ENCODE measurements around the gene ATG10. TPM values are rescaled to one million over a fixed set of nuclear protein-coding genes. Genes with fewer than 3 reads are reported as not detected.

Gene ATG10
- total RNA-seq, 1 donor: 6.5 TPM

DNA sequence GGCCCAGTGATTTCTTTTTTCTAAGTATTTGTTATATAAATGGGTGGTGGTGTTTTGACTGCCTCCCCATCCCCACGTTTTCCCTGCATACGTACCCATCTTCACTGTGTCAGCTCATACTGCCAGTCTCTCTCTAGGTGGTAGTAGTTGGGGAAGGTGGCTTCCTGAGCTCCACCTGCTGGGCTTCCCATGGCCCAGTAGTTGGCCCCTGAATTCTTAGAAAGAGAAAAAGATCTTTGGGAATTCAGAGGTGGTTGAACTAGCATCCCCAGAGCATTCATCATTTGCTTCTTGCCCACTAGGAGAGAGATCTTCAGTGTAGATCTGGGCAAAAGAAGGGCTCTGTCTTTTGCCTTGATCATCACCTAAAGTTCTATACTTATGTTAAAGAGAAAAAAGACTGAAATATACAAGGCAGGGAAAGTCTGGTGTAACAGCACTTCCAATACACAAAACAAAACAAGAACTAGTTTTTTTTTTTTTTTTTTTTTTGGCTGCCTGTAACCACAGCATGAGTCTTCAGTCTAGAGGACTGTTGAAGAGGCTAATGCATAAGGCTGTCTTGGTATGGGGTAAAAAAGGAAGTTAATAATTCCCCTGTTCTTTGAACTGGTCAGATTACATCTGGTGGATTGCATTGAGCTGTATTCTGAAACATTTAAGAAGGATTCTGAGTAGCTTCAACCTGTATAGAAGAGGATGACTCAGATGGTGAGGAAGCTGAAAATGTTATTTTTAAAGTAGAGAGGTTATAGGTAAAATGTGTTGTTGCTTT lies 128.7 kb downstream of the ATG10 start:
- peak; percentile 18 for DNase-seq (ENCODE audit: insufficient read length, low spot score, missing footprints)
- Histone ChIP-seq H3K4me2 (ENCODE audit: insufficient read depth, low read length) (no peak overlapping the region), H3K4me3 (ENCODE audit: insufficient read depth, low read length) (no peak overlapping the region), H4K20me1 (ENCODE audit: insufficient read depth, low read length) (no peaks in the 10 kb centered on the region), H3K79me2 (ENCODE audit: insufficient read depth, low read length) (no peaks in the 10 kb centered on the region), H3K27ac (ENCODE audit: low read depth, low read length) (no peak overlapping the region), H2AFZ (ENCODE audit: low read length) (no peak overlapping the region), H3K36me3 (ENCODE audit: insufficient read depth, low read length) (no peaks in the 10 kb centered on the region), H3K4me1 (ENCODE audit: insufficient read depth, low read length) (no peaks in the 10 kb centered on the region), H3K9me3 (ENCODE audit: low read depth, low read length) (no peaks in the 10 kb centered on the region), H3K27me3 (ENCODE audit: insufficient read depth, low read length) (no peaks in the 10 kb centered on the region)
- TF ChIP-seq, protein P1, sequence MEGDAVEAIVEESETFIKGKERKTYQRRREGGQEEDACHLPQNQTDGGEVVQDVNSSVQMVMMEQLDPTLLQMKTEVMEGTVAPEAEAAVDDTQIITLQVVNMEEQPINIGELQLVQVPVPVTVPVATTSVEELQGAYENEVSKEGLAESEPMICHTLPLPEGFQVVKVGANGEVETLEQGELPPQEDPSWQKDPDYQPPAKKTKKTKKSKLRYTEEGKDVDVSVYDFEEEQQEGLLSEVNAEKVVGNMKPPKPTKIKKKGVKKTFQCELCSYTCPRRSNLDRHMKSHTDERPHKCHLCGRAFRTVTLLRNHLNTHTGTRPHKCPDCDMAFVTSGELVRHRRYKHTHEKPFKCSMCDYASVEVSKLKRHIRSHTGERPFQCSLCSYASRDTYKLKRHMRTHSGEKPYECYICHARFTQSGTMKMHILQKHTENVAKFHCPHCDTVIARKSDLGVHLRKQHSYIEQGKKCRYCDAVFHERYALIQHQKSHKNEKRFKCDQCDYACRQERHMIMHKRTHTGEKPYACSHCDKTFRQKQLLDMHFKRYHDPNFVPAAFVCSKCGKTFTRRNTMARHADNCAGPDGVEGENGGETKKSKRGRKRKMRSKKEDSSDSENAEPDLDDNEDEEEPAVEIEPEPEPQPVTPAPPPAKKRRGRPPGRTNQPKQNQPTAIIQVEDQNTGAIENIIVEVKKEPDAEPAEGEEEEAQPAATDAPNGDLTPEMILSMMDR (IDR thresholded peaks at IDR 0.05; ENCODE audit: extremely low read depth, low read depth, low read length): no peak

DNA sequence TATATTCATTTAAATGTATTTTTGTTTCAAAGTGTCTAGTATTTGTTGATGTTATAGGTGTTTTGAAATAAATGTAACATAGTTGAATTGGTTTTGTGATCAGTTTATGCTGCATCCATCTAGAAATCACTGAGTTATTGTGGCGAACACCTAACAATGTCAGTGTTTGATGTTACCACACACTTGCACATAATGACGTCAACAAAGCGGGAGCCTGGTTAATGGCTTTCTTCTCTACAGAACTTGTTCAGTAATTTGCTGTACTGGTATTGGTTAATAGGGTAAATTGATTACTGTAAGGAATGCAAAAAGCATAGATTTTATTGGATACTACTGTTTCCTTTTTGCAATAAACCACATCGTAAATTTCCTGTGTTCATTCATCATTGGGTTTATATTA lies 133.0 kb downstream of the ATG10 start:
- H3K79me2 ChIP-seq (ENCODE audit: insufficient read depth, low read length): no peaks in the 10 kb centered on the region
- no peak overlapping the region for H3K27ac ChIP-seq (ENCODE audit: low read depth, low read length)
- DNase-seq (ENCODE audit: insufficient read length, low spot score, missing footprints): no peak
- TF ChIP-seq, protein P1 (IDR thresholded peaks at IDR 0.05; ENCODE audit: extremely low read depth, low read depth, low read length): no peak
- H3K36me3 ChIP-seq (ENCODE audit: insufficient read depth, low read length): no peaks in the 10 kb centered on the region
- no peak overlapping the region for H3K4me2 ChIP-seq (ENCODE audit: insufficient read depth, low read length)
- H4K20me1 ChIP-seq (ENCODE audit: insufficient read depth, low read length): no peaks in the 10 kb centered on the region
- no peak overlapping the region for H3K4me3 ChIP-seq (ENCODE audit: insufficient read depth, low read length)
- no peaks in the 10 kb centered on the region for H3K4me1 ChIP-seq (ENCODE audit: insufficient read depth, low read length)
- no peaks in the 10 kb centered on the region for H3K27me3 ChIP-seq (ENCODE audit: insufficient read depth, low read length)
- no peak overlapping the region for H2AFZ ChIP-seq (ENCODE audit: low read length)
- no peaks in the 10 kb centered on the region for H3K9me3 ChIP-seq (ENCODE audit: low read depth, low read length)

DNA sequence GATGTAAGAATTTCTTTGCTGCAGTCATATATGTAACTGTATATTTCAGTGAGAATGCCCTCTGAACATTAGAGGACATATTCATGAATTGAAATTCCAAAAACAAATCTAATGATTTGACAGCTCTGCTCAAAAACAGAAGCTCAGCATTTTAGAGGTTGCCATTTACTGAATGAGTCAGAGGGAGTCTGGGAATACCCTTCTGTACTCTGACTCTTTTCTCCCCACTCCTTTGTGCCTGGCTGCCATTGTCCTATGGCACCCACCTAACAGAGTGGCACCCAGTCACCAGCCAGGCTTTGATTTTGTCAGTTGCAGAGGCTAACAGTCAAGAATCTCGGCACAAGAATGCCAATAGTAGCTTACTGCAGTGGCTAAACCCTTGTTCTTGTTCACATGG lies 133.6 kb downstream of the ATG10 start:
- TF ChIP-seq, protein P1 (IDR thresholded peaks at IDR 0.05; ENCODE audit: extremely low read depth, low read depth, low read length): no peak
- no peaks in the 10 kb centered on the region for H3K79me2 ChIP-seq (ENCODE audit: insufficient read depth, low read length)
- no peak for DNase-seq (ENCODE audit: insufficient read length, low spot score, missing footprints)

DNA sequence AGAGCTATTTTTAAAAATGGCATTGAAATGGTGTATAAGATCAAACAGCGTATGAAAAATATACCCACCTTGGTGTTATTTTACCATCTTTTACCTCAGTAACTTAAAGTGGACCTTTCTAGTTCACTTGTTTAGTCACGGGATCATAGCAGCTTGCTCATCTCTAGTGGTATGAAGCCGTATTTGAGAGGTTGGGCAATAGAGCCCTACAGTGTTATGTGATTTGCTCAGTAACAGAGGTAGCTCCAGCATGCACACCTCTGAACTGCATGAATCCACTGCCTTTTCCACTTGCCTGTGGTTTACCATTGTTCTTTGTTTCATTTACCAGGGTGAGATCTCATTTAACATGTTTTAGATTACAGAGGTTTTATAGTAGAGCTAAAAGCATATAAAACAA lies 134.4 kb downstream of the ATG10 start:
- no peak for DNase-seq (ENCODE audit: insufficient read length, low spot score, missing footprints)
- no peaks in the 10 kb centered on the region for H3K4me1 ChIP-seq (ENCODE audit: insufficient read depth, low read length)
- no peaks in the 10 kb centered on the region for H3K36me3 ChIP-seq (ENCODE audit: insufficient read depth, low read length)
- no peaks in the 10 kb centered on the region for H3K27me3 ChIP-seq (ENCODE audit: insufficient read depth, low read length)
- H3K4me3 ChIP-seq (ENCODE audit: insufficient read depth, low read length): no peak overlapping the region
- no peaks in the 10 kb centered on the region for H3K9me3 ChIP-seq (ENCODE audit: low read depth, low read length)
- H3K79me2 ChIP-seq (ENCODE audit: insufficient read depth, low read length): no peaks in the 10 kb centered on the region
- H3K27ac ChIP-seq (ENCODE audit: low read depth, low read length): no peak overlapping the region
- no peak overlapping the region for H3K4me2 ChIP-seq (ENCODE audit: insufficient read depth, low read length)
- TF ChIP-seq, protein P1 (IDR thresholded peaks at IDR 0.05; ENCODE audit: extremely low read depth, low read depth, low read length): no peak
- no peaks in the 10 kb centered on the region for H4K20me1 ChIP-seq (ENCODE audit: insufficient read depth, low read length)
- H2AFZ ChIP-seq (ENCODE audit: low read length): no peak overlapping the region

More for the DNA sequence above, 133.6 kb downstream of the ATG10 start:
- no peaks in the 10 kb centered on the region for H3K9me3 ChIP-seq (ENCODE audit: low read depth, low read length)
- H3K27ac ChIP-seq (ENCODE audit: low read depth, low read length): no peak overlapping the region
- no peaks in the 10 kb centered on the region for H3K4me1 ChIP-seq (ENCODE audit: insufficient read depth, low read length)
- H3K4me2 ChIP-seq (ENCODE audit: insufficient read depth, low read length): no peak overlapping the region
- H3K27me3 ChIP-seq (ENCODE audit: insufficient read depth, low read length): no peaks in the 10 kb centered on the region
- no peak overlapping the region for H3K4me3 ChIP-seq (ENCODE audit: insufficient read depth, low read length)
- H3K36me3 ChIP-seq (ENCODE audit: insufficient read depth, low read length): no peaks in the 10 kb centered on the region
- no peak overlapping the region for H2AFZ ChIP-seq (ENCODE audit: low read length)
- H4K20me1 ChIP-seq (ENCODE audit: insufficient read depth, low read length): no peaks in the 10 kb centered on the region
